SK-N-DZ (cell line): ENCODE data around the gene PLBD2.

Experiments
- DNase-seq: peaks from one replicate; pipeline ENCODE4 v3.0.0-alpha.2; 2015; ENCODE audit warnings: low spot score

Gene PLBD2

DNA sequence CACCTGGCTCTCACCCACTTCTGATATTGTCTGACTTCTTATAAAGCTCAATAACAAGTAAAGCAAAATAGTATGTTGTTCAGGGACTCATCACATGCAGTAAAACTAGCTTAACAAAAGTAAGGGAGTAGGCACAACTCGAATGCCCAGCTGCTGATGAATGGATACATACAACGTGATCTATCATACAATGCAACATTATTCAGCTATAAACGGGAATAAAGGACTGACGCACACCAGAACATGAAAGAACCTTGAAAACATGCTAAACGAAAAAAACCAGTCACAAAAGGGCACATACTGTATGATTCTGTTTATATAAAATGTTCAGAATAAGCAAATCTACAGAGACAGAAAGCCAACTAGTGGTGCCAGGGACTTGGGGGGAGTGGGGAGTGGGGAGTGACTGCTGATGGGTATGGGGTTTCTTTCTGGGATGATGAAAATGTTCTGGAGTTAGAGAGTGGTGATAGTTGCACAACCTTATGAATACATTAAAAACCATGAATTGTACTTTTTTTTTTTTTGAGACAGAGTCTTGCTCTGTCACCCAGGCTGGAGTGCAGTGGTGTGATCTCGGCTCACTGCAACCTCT lies 11.1 kb downstream of the PLBD2 start:
- DNase-seq = no peak

DNA sequence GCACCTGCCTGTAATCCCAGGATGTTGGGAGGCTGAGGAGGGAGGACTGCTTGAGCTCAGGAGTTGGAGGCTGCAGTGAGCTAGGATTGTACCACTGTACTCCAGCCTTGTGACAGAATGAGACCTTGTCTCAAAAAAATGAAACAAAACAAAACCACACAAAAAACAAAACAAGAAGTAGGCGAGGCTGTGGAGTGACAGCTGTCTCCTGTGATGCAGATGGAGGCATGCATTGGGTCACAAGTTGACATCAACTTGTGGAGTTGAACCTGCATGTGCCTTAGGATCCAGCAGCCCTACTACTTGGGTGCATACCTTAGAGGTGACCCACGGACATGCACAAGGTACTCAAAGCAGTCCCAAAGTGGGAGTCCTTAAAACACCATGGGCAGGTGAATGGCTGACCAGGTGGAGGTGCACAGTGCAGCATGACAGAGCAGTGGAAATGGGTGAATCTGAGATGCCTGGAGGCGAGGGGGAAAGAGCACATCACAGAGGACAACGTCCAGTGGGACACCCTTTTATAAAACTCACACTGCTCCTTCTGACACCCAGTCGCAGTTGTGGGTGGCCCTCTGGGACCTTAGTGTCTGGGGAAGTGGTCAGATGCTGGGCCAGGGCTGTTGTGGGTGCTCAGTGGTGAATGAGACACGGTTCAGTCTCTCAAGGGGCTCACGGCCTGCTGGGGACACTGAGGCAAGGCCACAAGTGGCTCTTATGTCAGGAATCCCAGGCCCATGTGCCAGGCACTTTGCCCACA lies 12.7 kb downstream of the PLBD2 start:
- DNase-seq = no peak

DNA sequence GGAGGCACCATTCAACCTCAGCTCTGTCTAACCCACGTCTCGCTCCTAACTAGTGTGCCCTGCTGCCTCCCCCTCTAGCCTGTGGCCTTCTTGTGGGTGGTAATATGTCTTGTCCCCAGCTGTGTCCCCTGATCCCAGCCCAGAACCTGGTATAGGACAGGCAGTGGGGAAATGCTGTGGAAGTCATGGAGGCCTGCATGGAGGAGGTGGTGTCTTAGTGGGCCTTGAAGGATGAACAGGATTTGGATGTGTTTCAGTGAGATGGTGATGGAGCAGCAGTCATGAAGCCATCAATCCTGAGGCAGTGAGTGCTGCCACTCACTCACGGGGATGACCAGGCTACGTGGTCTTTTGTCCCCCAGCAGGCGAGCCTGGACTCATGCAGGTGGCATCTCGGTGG lies 13.4 kb downstream of the PLBD2 start:
- DNase-seq = no peak

DNA sequence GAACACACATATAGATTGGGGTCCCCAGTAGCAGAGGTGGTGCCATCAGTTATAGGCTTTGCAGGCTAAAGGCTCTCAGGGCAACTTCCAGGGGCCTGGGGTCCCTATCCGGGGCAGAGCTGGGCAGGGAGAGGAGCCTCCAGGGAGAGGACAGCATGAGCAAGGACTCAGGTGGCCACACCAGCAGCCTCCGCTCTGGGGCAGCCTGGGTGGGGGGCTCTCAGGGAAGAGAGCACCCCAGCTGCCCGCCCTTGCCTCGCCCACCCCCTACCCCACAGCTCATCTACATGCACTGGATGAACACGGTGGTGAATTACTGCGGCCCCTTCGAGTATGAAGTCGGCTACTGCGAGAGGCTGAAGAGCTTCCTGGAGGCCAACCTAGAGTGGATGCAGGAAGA lies 14.0 kb downstream of the PLBD2 start:
- no peak for DNase-seq

DNA sequence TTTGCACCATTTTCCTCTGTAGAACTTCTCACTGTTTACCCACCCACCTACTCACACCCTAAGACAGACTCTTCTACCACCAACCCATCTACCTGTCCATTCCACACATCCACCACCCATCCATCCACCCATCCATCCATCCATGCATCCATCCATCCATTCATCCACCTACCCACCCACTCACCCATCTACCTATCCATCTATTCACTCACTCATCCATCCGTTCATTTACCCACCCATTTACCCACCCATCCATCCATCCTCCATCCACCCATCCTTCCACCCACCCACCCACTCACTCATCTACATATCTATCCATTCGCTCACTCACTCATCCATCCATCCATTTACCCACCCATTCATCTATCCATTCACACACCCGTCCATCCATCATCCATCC lies 15.1 kb downstream of the PLBD2 start:
- no peak for DNase-seq

DNA sequence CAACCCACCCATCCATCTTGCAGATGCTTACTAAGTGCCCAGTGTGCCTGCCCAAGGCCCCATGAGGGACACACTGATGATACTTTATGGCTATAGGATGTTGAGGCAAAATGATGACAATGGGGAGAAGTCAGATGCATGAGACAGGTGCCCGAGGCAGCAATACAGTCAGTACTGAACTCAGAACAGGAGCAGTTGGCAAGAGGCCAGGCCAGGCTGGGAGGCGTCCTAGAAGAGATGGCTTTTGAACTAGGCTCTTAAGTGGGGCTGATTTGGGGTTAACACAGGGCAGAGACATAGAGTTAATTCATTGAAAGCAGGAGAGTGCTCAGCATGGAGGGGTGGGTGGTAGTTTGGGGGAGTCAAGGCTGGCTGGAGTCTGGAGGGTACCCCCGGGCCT lies 15.6 kb downstream of the PLBD2 start:
- DNase-seq = no peak

DNA sequence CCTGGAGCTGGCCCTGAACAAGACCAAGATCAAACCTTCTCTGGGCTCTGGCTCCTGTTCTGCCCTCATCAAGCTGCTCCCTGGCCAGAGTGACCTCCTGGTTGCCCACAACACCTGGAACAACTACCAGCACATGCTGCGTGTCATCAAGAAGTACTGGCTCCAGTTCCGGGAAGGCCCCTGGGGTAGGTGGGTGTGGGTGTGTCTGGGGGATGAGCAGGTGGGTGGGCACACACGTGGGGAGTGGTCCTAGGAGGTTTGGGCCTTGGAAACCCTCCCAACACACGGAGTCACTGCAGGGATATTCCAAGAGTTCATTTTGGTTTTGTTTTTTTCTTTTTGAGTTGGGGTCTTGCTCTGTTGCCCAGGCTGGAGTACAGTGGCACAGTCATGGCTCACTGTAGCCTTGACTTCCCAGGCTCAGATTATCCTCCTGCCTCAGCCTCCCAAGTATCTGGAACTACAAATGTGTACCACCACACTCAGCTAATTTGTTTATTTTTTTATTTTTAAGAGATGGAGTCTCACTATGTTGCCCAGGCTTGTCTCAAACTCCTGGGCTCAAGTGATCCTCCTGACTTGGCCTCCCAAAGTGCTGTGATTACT lies 16.5 kb downstream of the PLBD2 start:
- no peak for DNase-seq

DNA sequence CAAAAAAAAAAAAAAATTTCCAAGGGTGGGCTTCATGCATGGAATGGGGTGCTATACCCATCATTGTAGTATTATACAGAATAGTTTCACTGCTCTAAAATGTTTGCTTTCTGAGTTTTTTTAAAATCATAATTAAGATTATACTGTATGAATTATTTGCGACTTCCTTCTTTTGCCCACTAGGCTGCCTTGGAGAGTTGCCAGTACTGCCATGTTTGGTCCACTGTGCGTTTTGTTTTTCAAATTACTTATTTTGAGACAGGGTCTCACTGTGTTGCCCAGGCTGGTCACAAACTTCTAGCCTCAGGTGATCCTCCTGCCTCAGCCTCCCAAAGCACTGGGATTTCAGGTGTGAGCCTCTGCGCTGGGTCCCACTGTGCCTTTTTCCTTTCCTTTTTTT lies 19.9 kb downstream of the PLBD2 start:
- DNase-seq = no peak

DNA sequence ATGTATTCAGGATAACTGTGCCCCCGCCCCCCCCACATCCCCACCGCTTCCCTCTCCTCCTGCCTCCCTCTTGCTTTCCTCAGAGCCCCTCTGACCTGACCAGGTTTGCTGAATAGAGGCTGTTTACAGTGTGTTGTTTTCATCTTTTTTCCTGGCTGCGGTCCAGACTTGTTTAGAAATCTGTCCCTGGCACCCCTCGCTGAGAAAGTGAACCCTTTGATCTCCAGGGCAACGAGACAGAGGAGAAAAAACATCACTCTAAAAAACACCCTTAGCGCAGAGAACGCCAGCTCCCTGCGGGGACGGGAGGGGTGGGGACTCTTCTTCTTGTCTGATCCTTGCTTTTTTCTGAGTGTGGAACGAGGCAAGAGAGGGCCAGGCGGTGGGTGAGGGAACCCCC lies 22.8 kb downstream of the PLBD2 start:
- DNase-seq = no peak

DNA sequence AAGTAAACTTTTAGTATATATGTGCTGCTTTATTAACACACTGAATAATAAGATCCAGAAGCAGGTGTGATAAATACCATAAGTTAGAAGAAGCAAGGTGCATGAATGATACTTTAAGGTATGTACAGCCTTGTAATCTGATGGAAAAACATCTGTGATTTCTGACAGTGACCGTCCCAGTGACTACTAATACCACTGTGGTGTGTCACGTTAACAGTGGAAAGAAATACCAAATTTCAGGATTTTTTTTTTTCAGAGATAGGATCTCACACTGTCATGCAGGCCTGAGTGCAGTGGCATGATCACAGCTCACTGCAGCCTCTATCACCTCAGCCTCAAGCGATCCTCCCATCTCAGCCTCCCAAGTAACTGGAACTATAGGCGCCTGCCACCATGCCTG lies 23.8 kb downstream of the PLBD2 start:
- DNase-seq = no peak

DNA sequence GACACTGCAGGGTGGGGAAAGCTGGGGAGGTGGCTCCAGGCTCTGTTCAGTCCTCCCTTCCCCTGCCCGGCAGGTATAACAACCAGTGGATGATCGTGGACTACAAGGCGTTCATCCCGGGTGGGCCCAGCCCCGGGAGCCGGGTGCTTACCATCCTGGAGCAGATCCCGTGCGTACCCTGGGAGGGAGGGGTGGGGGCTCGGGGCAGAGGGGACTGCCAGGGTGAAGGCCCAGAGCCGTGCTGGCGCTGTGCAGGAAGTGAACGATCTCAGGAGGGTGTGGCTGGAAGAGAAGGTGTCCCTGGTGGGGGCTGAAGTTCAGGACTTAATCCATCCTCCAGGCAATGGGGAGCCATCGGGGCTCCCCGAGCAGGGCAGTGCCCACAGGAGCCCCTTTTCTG lies 26.4 kb downstream of the PLBD2 start:
- DNase-seq = no peak

DNA sequence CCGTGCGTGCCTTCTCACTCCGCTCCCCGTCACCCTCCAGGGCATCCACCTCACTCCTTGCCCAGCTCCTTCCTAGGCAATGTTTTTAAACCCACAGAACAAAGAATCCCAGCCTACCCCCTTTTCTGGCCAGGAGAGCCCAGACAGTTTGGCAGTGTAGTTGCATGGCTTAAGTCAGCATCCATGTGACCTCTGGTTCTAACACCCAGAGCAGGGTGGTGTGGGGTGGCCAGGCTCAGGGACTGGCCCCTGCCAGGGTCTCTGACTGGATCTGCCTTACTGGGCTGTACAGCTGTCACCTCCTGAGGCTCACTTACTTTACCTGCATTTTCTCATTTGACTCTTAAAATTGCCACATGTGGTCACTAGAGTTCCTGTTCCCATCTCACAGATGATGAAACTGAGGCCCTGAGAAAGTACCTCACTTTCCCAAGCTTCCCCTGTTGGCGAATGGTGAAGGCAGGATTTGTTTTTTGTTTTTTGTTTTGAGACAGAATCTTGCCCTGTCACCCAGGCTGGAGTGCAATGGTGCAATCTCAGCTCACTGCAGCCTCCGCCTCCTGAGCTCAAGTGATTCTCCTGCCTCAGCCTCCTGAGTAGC lies 27.0 kb downstream of the PLBD2 start:
- no peak for DNase-seq

DNA sequence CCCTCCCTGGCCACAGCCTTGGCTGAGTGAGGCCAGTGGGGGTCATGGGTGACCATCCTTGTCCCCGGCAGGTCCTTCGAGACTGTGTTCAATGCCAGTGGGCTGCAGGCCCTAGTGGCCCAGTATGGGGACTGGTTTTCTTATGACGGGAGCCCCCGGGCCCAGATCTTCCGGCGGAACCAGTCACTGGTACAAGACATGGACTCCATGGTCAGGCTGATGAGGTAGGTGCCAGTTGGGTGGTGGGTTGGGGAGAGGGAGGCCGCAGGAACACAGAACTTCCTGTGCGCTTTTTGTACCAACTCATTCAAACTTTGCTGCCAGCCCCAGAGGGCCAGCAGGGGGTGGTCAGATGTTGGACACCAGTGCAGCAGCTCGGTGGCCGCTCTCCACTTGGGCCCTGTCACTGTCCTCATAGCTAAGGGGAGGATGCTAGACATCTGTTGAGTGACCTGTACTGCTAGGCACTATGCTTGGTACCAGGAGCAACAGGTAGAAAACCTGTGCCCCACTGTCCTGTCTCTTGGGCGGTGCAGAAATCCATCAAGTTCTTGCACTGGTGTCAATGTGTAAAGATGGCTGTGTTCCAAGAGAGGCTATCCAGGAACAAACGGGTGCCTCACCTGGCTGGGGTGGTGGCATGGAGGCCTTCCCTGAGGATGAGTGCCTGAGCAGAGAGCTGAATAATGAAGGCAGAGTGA lies 28.6 kb downstream of the PLBD2 start:
- DNase-seq = no peak

DNA sequence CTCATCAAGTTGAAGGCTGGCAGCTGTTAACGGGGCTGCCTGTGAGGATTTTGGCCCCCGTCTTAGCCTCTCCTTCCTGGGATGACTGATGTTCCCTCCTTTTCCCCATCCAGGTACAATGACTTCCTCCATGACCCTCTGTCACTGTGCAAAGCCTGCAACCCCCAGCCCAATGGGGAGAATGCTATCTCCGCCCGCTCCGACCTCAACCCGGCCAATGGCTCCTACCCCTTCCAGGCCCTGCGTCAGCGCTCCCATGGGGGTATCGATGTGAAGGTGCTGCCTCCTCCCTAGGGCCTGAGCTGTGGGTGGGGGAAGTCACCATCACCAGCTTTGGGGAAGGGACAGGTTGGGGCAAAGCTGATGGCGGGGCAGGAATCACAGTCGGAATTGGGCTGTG lies 29.2 kb downstream of the PLBD2 start:
- DNase-seq = no peak

DNA sequence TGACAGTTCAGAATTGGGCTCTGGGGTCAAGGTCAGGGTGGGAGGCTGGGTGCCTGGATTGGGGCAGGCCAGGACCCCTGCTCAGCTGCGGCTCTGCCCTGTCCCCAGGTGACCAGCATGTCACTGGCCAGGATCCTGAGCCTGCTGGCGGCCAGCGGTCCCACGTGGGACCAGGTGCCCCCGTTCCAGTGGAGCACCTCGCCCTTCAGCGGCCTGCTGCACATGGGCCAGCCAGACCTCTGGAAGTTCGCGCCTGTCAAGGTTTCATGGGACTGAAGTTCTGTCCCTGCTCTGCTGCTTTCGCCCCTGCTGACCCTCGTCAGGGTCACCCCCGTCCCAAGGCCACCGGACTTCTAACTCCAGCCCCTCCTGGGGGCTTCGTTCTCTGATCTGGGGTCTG lies 30.0 kb downstream of the PLBD2 start:
- DNase-seq = no peak

DNA sequence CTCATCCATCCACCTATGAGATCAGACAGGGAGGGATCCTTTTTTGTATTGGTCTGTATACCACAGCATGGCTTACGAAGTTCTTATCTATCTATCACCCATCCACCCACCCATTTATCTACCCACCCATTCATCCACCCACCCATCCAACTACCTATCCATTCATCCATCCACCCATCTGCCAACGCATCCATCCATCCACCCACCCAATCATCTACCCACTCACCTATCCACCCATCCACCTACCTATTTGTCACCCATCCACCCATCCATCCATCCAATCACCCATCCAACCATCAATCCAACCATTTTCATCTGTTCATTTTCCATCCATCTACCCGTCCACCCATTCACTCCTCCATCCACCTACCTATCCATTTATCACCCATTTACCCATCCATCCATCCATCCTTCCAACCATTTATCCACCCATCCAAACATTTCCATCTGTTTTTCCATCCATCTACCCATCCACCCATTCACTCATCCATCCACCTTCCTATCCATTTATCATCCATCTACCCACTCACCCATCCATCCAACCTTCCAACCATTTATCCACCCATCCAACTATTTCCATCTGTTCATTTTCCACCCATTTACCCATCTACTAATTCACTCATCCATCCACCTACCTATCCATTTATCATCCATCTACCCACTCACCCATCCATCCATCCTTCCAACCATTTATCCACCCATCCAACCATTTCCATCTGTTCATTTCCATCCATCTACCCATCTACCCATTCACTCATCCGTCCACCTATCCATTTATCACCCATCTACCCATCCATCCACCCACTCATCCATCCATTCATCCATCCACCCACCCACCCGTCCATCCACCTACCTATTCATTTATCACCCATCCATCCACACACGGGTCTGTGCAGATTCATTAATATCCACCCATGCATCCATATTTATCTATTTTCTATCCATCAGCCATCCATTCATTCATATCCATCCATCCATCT lies 32.0 kb downstream of the PLBD2 start:
- no peak for DNase-seq

DNA sequence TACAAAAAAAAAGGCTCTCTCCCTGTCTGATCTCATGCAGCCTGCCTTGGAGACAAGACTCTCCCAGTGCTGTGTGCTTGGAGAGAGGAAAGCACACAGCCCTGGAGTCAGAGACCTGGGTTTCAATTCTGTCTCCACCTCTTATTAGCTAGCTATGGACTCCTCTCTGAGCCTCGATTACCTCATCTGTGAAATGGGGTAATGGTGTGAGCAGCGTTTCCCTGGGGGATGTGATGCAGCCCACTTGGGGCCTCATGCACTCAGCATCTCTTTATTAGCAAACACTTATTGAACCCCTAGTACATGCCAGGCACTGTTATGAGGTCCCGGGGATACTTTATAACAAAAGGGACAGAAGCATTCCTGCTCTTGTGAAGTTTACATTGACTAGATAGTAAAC lies 32.8 kb downstream of the PLBD2 start:
- no peak for DNase-seq

DNA sequence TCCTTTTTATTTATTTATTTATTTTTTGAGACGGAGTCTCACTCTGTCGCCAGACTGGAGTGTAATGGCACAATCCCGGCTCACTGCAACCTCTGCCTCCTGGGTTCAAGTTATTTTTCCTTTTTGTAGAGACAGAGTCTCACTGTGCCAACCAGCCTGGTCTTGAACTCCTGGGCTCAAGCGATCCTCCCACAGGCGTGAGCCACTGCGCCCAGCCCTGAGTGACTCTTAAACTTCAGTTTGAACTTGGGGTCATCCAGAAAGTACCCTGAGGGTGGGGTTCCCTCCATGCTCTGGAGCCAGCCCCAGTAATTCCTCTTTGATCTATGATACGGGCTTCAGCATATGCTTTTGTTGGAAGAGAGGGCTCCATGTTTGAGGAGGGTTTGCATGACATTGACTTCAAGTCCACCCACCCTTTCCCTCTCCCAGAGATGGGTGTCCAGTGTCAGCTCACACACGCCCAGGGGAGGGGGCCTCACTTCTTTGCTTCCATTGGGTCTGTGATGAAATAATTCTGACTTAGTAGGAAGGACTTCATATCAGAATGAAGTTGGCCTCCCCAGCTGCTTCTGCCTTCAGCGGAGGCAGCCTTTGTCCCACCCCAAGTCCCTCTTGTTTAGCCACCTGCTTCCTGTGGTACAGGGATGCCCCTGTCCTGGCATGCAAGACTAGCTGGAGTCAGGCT lies 33.4 kb downstream of the PLBD2 start:
- no peak for DNase-seq

DNA sequence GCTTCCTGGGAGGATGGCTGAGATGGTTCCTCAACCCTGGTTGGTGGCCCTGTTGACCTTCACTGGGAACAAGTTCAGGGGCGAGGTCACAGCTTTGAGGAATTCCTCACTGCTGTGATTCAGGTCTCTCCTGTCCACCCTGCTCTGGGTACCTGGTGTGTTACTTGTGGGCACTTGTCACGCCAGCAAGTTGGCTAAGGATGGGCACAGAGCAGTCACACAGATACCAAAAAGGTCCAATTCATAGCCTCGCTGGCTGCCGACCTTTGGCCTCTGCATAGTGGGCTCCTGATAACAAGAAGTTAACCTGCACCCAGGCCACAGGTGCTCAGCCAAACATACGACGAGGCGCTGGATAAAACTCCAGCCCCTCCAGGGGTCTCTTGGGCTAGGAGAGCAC lies 34.1 kb downstream of the PLBD2 start:
- DNase-seq = no peak

DNA sequence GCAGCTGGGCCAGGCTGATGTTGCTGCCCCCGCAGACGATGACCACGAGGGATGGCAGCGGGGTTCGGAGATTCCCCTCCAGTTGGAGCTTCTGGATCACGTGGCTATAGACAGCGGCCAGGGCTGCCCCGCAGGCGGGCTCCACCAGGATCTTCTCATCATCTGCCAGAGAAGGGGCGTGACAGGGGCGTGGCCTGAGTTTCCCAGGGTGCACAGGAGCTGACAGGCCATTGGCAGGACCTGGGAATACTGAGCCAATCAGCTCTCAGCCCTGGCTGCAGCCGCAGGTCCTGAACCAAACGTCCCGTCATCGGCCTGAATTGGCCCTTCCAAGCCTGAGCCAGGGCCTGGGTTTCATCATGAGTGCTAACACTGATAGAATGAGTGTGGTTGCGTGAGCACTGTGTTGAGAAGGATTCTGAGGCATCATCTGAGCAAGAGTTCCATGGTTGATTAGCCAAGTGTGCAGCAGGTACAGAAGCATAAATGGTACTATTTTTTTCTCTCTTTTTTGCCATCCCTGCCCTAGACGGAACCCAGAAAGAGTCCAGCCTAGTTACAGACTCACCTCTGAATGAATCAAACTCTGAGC lies 34.7 kb downstream of the PLBD2 start:
- DNase-seq = no peak
